GM21619 (cell line): Measurements from ENCODE around the gene PPP1R1A.
A peak's percentile ranks its signal among the peaks of the same experiment; 100 is the strongest.

ENCODE experiments used
- ATAC-seq: cut with Tn5 transposase; IDR thresholded peaks from one replicate; pipeline ENCODE4 v1.9.1; 2021; ENCODE audit not compliant: unreplicated experiment

The PPP1R1A gene

DNA sequence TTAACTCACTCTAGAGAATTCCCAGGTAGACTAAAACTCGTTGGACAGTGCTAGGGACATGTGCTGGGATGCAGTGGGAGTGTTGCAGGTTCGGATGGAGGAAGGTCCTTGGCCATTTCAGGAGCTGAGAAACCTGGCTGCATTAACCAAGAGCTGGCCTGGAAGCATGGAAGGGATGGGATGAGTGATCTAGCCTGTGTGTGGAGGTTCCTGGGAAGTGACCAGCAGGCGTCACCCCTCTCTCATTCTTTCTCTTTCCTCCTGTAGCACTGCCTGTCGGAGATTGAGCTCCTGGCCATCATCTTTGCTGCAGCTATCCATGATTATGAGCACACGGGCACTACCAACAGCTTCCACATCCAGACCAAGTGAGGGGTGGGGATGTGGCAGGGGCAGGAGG lies 15.6 kb downstream of the PPP1R1A start:
- no peak for ATAC-seq

- ATAC-seq = no peak
These were observed 17.0 kb downstream of the PPP1R1A start for GRCh38 chr12:54571193-54572188.

- no peak for ATAC-seq
These were observed 18.4 kb downstream of the PPP1R1A start for GRCh38 chr12:54569995-54570528.

GRCh38 chr12:54569072-54569471 lies 19.4 kb downstream of the PPP1R1A start:
- ATAC-seq = no peak

- no peak for ATAC-seq
These were observed 21.7 kb downstream of the PPP1R1A start for GRCh38 chr12:54566792-54567191.

- ATAC-seq = no peak
These were observed 22.4 kb downstream of the PPP1R1A start for GRCh38 chr12:54565986-54566544.

DNA sequence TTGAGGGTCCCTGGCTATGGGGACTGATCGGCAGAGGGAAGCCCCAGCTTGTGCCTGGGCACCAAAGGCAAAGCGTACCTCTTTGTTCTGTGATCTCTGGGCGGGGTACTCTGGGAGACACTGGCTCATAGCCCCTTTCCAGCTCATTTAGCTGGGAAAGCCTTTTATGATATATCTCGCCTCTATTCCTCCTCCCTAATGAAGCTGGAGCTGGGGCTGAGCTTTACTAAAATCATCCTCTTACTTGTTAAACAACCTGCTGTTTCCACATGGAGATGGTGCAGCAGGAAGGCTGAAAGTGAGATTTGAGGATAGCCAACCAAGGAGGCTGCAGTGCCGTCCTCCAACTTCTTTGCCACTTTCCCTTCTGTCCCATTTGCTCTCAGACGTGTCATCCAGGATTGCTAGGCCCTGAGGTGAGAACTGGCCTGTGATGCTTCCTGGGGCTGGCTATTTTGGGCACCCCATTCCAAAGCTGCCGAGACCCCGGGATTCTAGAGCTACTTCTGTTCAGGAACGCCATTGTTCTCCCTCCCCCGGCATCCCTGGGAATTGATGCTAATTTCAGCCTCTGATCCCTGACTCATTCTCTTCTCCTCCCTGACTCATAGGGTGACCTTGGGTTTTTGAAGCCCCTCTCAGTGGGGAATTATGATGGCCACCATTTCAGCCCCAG lies 23.0 kb downstream of the PPP1R1A start:
- ATAC-seq = no peak

DNA sequence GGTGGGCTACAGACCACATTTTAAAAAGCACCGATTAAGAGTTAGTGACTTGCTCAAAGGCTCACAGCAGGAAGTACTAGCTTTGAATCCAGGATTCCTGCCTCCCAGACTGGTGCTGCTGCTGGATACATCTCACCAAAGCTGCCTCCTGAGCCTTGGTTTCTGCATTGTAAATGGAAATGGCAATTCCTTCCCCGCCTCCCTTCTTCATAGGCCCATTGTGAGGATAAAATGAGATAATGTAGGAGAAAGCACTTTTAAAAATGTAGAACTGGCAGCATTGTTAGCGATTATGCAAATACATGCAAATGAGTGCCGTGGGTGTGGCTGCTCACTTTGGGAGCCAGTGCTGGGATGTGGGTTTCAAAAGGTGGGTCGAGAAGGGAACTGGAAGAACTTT lies 23.7 kb downstream of the PPP1R1A start:
- ATAC-seq = no peak

GRCh38 chr12:54563787-54564186 lies 24.7 kb downstream of the PPP1R1A start:
- no peak for ATAC-seq

- ATAC-seq = no peak
These were observed 25.6 kb downstream of the PPP1R1A start for GRCh38 chr12:54562750-54563356.

DNA sequence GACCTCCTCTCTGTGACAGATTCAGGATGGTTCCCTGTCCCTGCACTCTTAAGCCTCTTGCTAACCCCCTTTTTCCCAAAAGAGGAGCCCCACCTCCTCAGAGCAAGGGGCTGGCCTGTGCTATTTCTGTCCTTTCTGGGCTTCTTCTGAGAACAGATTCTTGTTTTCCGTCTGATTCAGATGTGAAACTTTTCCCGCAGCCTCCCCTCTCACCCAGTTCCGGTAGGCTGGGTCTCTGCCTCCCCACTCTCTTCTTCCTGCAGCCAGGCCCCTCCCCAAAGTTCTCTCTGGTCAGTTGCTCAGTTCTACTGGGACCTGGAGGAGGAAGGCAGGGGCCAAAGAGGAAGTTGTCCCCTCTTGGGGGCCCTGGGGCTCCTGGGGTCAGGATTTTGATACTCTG lies 27.3 kb downstream of the PPP1R1A start:
- no peak for ATAC-seq

- peak; percentile 100 for ATAC-seq
These were observed 28.0 kb downstream of the PPP1R1A start for GRCh38 chr12:54560374-54560858.

GRCh38 chr12:54558759-54559158 lies 29.7 kb downstream of the PPP1R1A start:
- ATAC-seq = no peak

DNA sequence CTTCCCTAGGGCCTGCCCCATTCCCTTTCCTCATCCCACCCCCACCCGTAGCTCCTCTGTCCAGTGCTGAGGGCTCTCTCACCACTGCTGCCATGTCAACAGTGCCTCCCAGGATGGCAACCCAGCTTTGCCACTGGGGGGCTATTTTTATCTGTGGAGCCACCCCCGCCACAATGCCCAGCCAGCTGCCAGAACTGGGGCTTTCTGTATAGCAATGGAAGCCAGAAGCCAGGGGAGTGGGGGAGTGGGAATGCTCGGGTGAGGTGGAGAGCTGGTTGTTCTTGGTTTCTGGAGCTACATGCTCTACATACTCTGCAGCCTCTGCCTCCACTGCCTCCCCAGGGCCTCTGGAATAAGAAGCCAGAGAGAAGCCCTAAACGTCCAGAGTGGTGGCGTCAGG lies 30.1 kb downstream of the PPP1R1A start:
- no peak for ATAC-seq

GRCh38 chr12:54555670-54556257 lies 32.7 kb downstream of the PPP1R1A start:
- ATAC-seq = no peak

- ATAC-seq = no peak
These were observed 38.5 kb downstream of the PPP1R1A start for GRCh38 chr12:54549774-54550451.

DNA sequence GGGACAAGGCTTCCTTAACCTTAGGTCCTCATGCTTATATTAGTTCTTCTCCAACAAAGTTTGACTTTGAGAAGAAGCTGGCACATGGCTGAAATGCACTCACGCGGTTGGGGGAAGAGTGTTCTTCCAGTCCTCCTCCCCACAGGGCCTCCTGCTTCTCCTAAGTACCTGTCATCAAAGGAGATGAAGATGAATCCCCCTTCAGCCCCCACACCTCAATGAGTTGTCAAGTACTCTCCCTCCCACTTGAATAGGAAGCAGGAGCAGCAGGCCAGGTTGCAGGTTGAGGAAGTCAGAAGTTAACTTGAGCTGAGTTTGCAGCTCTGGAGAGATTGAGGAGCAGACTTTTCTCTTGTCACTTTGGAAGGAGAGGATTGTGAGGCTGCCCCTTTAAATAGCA lies 41.9 kb downstream of the PPP1R1A start:
- no peak for ATAC-seq

DNA sequence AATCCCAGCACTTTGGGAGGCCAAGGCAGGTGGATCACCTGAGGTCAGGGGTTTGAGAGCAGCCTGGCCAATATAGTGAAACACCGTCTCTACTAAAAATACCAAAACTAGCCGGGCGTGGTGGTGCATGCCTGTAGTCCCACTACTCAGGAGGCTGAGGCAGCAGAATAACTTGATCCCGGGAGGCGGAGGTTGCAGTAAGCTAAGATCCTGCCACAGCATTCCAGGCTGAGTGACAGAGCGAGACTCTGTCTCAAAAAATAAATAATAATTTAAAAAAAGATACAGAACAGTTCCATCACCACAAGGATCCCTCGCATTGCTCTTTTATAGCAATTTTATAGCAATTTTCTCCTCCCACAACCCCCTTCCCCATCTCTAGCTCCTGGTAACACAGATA lies 43.7 kb downstream of the PPP1R1A start:
- ATAC-seq = no peak

- ATAC-seq = no peak
These were observed 44.9 kb downstream of the PPP1R1A start for GRCh38 chr12:54543526-54543925.

GRCh38 chr12:54541751-54542290 lies 46.6 kb downstream of the PPP1R1A start:
- no peak for ATAC-seq
